Right kidney (tissue), 9 donors: Measurements from ENCODE around the gene MRPL3.

ENCODE experiments used
- DNase-seq: peaks from one replicate; pipeline ENCODE4 v3.0.0-alpha.2; 2016
- long read RNA-seq, 8 donors: transcript quantifications; one replicate each; lab custom pipeline, GENCODE V29; 2026

MRPL3 gene
- long read RNA-seq, donor 1, transcript MRPL3-208 (4 exons, 813 nt): minor isoform, 6 of 103 reads
- long read RNA-seq, donor 1, transcript MRPL3-201 (10 exons, 1,706 nt): major isoform, 59 of 103 reads
- long read RNA-seq, donor 1, partial matches to known transcripts: 29 of 103 reads
- long read RNA-seq, donor 1, other reads (novel, unspliced or antisense): 5 of 103 reads
- long read RNA-seq, donor 2, transcript MRPL3-201 (10 exons, 1,706 nt): major isoform, 36 of 48 reads
- long read RNA-seq, donor 2, partial matches to known transcripts: 8 of 48 reads
- long read RNA-seq, donor 2, other reads (novel, unspliced or antisense): 0 of 48 reads
- long read RNA-seq, donor 3, transcript MRPL3-201 (10 exons, 1,706 nt): major isoform, 24 of 31 reads
- long read RNA-seq, donor 3, partial matches to known transcripts: 6 of 31 reads
- long read RNA-seq, donor 3, other reads (novel, unspliced or antisense): 0 of 31 reads
- long read RNA-seq, donor 4, transcript MRPL3-201 (10 exons, 1,706 nt): major isoform, 41 of 65 reads
- long read RNA-seq, donor 4, partial matches to known transcripts: 19 of 65 reads
- long read RNA-seq, donor 4, other reads (novel, unspliced or antisense): 0 of 65 reads
- long read RNA-seq, donor 5, transcript MRPL3-201 (10 exons, 1,706 nt): major isoform, 45 of 60 reads
- long read RNA-seq, donor 5, partial matches to known transcripts: 10 of 60 reads
- long read RNA-seq, donor 5, other reads (novel, unspliced or antisense): 0 of 60 reads
- long read RNA-seq, donor 6, transcript MRPL3-201 (10 exons, 1,706 nt): major isoform, 28 of 48 reads
- long read RNA-seq, donor 6, transcript MRPL3-208 (4 exons, 813 nt): minor isoform, 6 of 48 reads
- long read RNA-seq, donor 6, partial matches to known transcripts: 12 of 48 reads
- long read RNA-seq, donor 6, other reads (novel, unspliced or antisense): 0 of 48 reads
- long read RNA-seq, donor 7, transcript MRPL3-208 (4 exons, 813 nt): minor isoform, 11 of 104 reads
- long read RNA-seq, donor 7, transcript MRPL3-201 (10 exons, 1,706 nt): major isoform, 59 of 104 reads
- long read RNA-seq, donor 7, partial matches to known transcripts: 31 of 104 reads
- long read RNA-seq, donor 7, other reads (novel, unspliced or antisense): 0 of 104 reads
- long read RNA-seq, donor 8, transcript MRPL3-201 (10 exons, 1,706 nt): major isoform, 56 of 81 reads
- long read RNA-seq, donor 8, partial matches to known transcripts: 23 of 81 reads
- long read RNA-seq, donor 8, other reads (novel, unspliced or antisense): 0 of 81 reads

- peak; percentile 79 for DNase-seq
Observed at GRCh38 chr3:131502530-131503319, at the start of gene MRPL3. TSS of gene MRPL3 (minus strand) at chr3:131502971. CDS start at chr3:131502821, 150 bp downstream.

- DNase-seq: no peak
Observed at GRCh38 chr3:131551761-131552160, 49.0 kb upstream of the MRPL3 start.

GRCh38 chr3:131550562-131551465, 48.0 kb upstream of the MRPL3 start:
- no peak for DNase-seq

GRCh38 chr3:131549340-131549739, 46.6 kb upstream of the MRPL3 start:
- no peak for DNase-seq

GRCh38 chr3:131547585-131547984, 44.8 kb upstream of the MRPL3 start:
- DNase-seq: no peak

- DNase-seq: no peak
Observed at GRCh38 chr3:131546441-131546840, 43.7 kb upstream of the MRPL3 start.

GRCh38 chr3:131544557-131544956, 41.8 kb upstream of the MRPL3 start:
- DNase-seq: no peak

- no peak for DNase-seq
Observed at GRCh38 chr3:131543714-131544113, 40.9 kb upstream of the MRPL3 start.

- DNase-seq: no peak
Observed at GRCh38 chr3:131541288-131541687, 38.5 kb upstream of the MRPL3 start.

GRCh38 chr3:131540821-131541220, 38.0 kb upstream of the MRPL3 start:
- no peak for DNase-seq

- DNase-seq: no peak
Observed at GRCh38 chr3:131540143-131540542, 37.4 kb upstream of the MRPL3 start.

GRCh38 chr3:131538968-131539367, 36.2 kb upstream of the MRPL3 start:
- DNase-seq: no peak

GRCh38 chr3:131537531-131537930, 34.8 kb upstream of the MRPL3 start:
- DNase-seq: no peak

- no peak for DNase-seq
Observed at GRCh38 chr3:131535596-131535995, 32.8 kb upstream of the MRPL3 start.

GRCh38 chr3:131535131-131535530, 32.4 kb upstream of the MRPL3 start:
- DNase-seq: no peak

- no peak for DNase-seq
Observed at GRCh38 chr3:131532645-131533044, 29.9 kb upstream of the MRPL3 start.

- no peak for DNase-seq
Observed at GRCh38 chr3:131530843-131531242, 28.1 kb upstream of the MRPL3 start.

GRCh38 chr3:131530388-131530787, 27.6 kb upstream of the MRPL3 start:
- DNase-seq: no peak

- DNase-seq: peak; percentile 80
Observed at GRCh38 chr3:131526801-131527347, 24.1 kb upstream of the MRPL3 start.

- DNase-seq: no peak
Observed at GRCh38 chr3:131518680-131519079, 15.9 kb upstream of the MRPL3 start.
